ENCODE results near the gene FANCE.

Gene FANCE

DNA sequence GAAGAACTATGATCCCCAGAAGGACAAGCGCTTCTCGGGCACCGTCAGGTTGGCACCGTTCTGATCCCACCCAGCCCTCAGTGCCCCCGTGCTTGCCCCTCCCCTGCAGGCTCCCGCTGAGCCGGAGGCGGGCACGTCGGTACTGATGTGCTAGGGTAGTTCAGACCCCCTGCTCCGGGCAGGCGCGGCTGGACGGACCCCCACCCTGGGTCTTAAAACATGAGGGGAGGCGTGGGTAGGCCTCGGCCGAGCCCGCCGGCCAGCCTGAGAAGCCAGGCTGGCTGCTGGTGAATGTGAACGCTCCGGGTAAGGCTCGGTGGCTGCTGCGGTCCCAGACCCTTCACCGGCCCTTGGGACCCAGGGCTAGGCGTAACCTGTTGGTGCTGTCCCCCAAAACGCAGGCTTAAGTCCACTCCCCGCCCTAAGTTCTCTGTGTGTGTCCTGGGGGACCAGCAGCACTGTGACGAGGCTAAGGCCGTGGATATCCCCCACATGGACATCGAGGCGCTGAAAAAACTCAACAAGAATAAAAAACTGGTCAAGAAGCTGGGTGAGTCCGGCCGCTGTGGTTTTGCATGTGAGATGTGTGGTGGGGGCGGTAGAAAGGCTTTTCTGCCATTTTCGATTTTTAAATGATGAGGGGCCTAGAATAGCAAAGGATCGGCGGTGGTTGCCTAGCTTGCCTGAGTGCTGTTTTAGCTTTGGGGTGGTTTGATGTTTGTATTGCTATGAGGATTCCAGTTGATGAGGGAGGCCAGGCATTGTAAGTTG is 17.0 kb downstream of the FANCE start:
- DNase-seq, result no peak

GRCh38 chr6:35469751-35470662 is 17.9 kb downstream of the FANCE start:
- no peak for DNase-seq

GRCh38 chr6:35470663-35471120 is 18.6 kb downstream of the FANCE start:
- no peak for DNase-seq

GRCh38 chr6:35471836-35472345 is 19.8 kb downstream of the FANCE start:
- DNase-seq, result no peak

DNA sequence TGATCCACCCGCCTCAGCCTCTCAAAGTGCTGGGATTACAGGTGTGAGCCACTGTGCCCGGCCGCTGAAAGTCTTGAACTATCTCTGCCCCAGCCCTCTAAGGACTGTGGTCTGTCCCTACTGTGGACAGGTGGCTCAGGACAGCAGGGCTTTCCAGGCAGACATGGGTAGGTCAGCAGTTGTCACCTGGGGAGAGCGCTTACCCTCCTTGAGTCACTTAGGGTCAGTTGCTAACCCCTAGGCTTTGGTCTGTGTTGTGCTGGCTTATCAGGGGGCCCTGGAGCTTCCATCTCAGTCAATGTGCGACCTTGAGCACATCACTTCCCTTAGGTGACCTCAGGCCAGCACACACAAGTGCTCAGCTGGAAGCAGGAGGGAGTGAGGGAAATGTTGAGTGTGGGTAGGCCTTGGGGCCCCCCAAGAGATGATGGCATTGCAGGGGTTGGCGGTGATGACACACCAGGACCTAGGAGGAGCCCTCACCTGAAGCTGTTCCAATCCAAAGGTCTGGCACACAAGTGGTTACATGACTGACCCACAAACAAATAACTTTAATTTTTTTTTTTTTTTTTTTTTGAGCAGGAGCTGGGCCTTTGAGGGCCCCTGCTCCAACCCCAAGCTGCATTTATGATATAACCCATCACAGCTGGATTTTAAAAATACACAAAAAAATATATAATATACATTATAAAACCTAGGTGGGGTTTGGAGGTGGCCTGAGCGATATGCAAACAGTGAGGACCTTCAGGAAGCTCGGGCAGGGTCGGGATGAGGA is 21.1 kb downstream of the FANCE start:
- no peak for DNase-seq

- no peak for DNase-seq
These were observed 21.7 kb downstream of the FANCE start for GRCh38 chr6:35473850-35474130.

DNA sequence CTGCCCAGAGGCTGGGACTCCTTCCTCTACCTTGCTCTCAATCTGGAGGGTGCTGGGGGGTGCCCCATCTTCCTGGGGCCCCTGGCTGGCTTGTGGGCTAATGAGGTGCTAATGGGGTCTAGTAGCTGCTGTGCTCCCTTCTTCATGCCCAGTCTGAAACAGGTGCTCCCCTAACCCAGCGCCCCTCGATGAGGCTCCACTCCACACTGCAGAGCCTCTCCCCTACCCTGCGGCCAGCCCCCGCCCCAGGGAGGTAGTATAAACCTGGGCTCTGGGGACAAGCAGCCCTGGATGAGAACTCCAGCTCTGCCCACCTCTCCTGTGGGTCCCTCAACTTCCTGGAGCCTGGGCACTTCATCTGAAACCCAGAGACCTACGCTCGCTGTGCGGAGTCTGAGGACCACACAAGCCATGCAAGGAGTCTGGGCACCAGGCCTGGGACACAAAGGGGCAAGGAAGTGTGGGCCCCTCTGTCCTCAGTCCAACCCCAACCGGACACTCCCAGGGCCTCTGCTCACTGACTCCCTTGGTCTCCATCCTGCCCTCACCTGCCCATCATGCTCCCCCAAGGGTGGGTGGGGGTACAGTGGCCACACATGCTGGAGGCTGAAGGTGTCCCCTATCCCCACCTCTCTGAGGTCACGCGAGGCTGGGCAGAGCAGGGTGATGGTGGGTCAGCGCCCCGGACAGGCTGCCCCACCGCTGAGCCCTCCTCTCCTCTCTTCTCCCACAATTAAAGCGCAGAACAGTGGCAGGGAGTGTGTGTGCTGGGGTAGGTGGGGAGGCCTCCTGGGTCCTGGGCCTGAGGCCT is 22.2 kb downstream of the FANCE start:
- DNase-seq, result no peak

GRCh38 chr6:35474942-35475570 is 22.9 kb downstream of the FANCE start:
- no peak for DNase-seq

DNA sequence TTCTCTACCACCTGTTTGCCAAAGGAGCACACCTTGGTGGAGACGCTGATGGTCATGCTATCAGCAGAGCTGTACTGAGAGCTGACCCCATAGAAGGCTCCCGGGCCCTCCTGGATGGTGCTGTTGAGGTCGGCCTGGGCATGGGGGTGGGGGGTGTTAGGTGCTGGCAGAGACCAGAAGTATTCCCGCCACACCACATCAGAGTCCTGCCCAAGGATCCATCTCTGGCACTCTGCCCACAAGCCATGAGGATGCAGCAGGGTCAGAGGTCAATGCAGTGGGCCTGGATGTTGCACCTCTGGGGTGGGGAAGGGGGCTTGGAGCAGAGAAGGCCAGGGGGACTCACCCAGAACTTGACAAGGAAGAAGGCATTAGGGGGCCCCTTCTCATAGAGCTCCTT is 23.4 kb downstream of the FANCE start:
- DNase-seq, result no peak

GRCh38 chr6:35476004-35476403 is 23.9 kb downstream of the FANCE start:
- no peak for DNase-seq

DNA sequence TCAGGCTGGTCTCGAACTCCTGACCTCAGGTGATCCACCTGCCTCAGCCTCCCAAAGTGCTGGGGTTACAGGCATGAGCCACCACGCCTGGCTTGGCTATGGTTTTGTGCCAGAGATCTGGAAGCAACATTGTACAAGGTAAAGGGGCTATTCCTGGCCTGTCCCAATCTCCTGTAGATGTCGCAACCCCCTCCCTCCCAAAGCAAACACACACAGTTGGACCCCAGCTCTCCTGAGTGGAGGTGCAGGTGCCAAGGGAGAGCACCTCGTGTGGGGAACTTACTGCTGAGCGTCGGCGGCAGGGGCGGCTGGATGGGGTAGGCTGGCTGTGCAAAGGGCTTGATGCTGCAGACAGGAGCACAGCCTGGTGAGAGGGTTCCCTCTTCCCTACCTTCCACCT is 24.9 kb downstream of the FANCE start:
- DNase-seq, result peak; percentile 72

DNA sequence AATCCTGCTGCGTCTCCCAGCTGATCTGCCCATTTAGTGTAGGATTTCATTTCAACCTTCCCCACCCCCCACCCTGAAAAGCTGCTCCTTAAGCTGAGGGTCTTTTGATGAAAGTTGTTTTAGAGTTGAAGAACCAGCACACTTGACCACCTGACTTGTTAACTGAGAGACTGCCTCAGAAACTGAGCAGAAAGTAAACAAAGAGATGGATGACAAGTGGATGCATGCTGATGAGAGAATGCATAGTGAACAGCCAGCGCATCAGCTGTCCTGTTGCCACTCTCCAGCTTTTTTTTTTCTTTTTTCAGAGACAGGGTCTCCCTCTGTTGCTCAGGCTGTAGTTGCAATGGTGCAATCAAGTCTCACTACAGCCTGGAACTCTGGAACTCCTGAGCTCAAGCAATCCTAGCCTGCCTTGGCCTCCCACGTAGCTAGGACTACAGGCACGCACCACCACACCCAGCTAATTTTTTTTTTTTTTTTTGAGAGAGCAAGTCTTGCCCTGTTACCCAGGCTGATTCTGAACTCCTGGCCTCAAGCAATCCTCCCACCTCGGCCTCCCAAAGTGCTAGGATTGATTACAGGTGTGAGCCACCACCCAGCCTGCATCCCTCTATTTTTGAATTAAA is 25.5 kb downstream of the FANCE start:
- peak; percentile 94 for DNase-seq

DNA sequence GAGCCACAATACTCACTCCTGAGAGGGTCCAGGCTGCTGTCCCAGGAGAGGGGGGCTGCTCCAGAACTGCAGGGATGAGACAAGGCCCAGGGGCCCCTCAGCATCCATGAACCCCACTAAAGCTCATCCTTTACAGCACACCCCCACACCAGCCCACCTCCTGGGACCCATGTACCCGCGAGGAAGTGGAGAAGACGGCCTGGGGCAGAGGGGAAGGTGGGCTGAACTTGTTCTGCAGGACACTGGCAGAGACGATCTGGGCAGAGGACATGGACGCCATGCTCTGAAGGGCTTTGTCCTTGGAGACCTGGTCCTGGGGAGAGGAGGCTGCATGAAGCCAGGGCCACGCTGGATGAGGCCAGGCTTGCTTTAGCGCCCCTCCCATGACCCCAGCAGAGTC is 26.1 kb downstream of the FANCE start:
- DNase-seq, result no peak

GRCh38 chr6:35480176-35480575 is 28.0 kb downstream of the FANCE start:
- DNase-seq, result no peak

GRCh38 chr6:35481226-35481625 is 29.1 kb downstream of the FANCE start:
- DNase-seq, result no peak

DNA sequence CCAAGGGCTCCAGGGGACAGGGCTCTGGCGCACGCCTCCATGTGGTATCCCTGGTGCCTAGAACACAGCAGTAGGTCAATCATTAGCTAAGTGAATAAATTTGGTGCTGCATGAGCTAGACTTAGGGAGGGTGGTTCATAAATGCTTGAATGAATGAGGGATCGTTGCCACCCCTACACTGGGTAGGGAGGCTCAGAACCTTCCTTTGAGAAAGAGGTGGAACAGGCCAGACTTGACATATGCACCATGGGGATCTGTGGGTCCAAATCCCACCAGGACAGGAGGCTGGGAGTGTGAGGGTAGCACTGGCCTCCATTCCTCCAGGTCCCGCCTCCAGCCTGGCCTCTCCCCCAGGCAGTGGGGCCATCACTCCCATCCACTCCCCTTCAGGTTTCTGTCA is 30.9 kb downstream of the FANCE start:
- DNase-seq, result no peak

- no peak for DNase-seq
These were observed 31.4 kb downstream of the FANCE start for GRCh38 chr6:35483490-35483889.

- no peak for DNase-seq
These were observed 31.9 kb downstream of the FANCE start for GRCh38 chr6:35483893-35484645.

- no peak for DNase-seq
These were observed 32.8 kb downstream of the FANCE start for GRCh38 chr6:35484921-35485392.

- peak; percentile 19 for DNase-seq
These were observed 33.3 kb downstream of the FANCE start for GRCh38 chr6:35485402-35485877.
